Kidney (tissue), 14 donors: ENCODE measurements around the gene RGS6. TPM values are rescaled to one million over a fixed set of nuclear protein-coding genes. Genes with fewer than 3 reads are reported as not detected.
A peak's percentile ranks its signal among the peaks of the same experiment; 100 is the strongest.

Source experiments
- DNase-seq, 5 donors: peaks; one replicate each; pipeline ENCODE4 v3.0.0-alpha.2; 2013 to 2020
- FAIRE-seq: peaks from 2 replicates; lab custom pipeline; 2012; peaks lifted over from hg19 to GRCh38; lab: Jason Lieb, UNC
- H3K27ac ChIP-seq, 2 donors: one replicate each; pipeline ENCODE4 v1.7.0; 2013; ENCODE audit warnings: low read depth in 2 of 2, low read length in 2 of 2, inconsistent platforms in 1 of 2
- H3K27me3 ChIP-seq: one replicate; pipeline ENCODE4 v1.7.1; 2013; ENCODE audit warnings: low read length, inconsistent platforms; ENCODE audit not compliant: control insufficient read depth, insufficient read depth
- H3K36me3 ChIP-seq, 3 donors: one replicate each; pipeline versions ENCODE4 v1.7.0 to v1.7.1; 2013; ENCODE audit warnings: low read length in 3 of 3, control low read depth in 1 of 3, inconsistent platforms in 1 of 3; ENCODE audit not compliant: insufficient read depth in 3 of 3, control insufficient read depth in 2 of 3
- H3K4me1 ChIP-seq, 3 donors: one replicate each; pipeline versions ENCODE4 v1.7.0 to v1.7.1; 2013; ENCODE audit warnings: low read length in 3 of 3, inconsistent platforms in 1 of 3, low read depth in 1 of 3; ENCODE audit not compliant: control insufficient read depth in 2 of 3, insufficient read depth in 2 of 3
- H3K4me3 ChIP-seq, 3 donors: one replicate each; pipeline versions ENCODE4 v1.7.0 to v1.8.1; 2013; ENCODE audit warnings: low read length in 3 of 3, control low read depth in 1 of 3, inconsistent platforms in 1 of 3
- H3K9ac ChIP-seq, 3 donors: one replicate each; pipeline versions ENCODE4 v1.7.0 to v1.7.1; 2013; ENCODE audit warnings: low read length in 3 of 3, control low read depth in 1 of 3, inconsistent platforms in 1 of 3
- H3K9me3 ChIP-seq, 3 donors: one replicate each; pipeline versions ENCODE4 v1.7.0 to v1.7.1; 2013; ENCODE audit warnings: low read length in 3 of 3, control low read depth in 1 of 3, inconsistent platforms in 1 of 3; ENCODE audit not compliant: control insufficient read depth in 2 of 3, insufficient read depth in 1 of 3
- CTCF ChIP-seq: IDR thresholded peaks from 3 replicates; pipeline ENCODE4 v1.5.1; 2012; ENCODE audit warnings: mild to moderate bottlenecking, moderate library complexity, borderline replicate concordance; ENCODE audit not compliant: insufficient read depth; ENCODE audit errors: extremely low read depth
- intact Hi-C: fragments of 100-400 bp; cut with DNase I; formaldehyde crosslinking; loops from one replicate; pipeline ENCODE4 v1.11.1; 2022
- polyA plus RNA-seq: library from polyadenylated mRNA; stranded (reverse); fragments of 350-450 nt; fragmentation: Illumina TruSeq; extraction: RNeasy Lipid Tissue Mini Kit (QIAGEN cat#74804); gene quantifications from one replicate; pipeline ENCODE4 v1.2.3, GENCODE V29; 2014; ENCODE audit warnings: low read depth, low replicate concordance; ENCODE audit not compliant: insufficient read depth
- total RNA-seq: library from RNA; stranded (reverse); fragmentation: NEBNext Ultra II Directional; extraction: Animal tissue kit (Norgen Biotek cat#: 25700); gene quantifications from one replicate; pipeline ENCODE4 v1.2.1, GENCODE V29; 2021
- donor health status: control.
- donor health status: control.
- donor health status: control.
- donor health status: control.
- donor health status: control.
- donor health status: DM: yes; HTN: yes; CAD: no.
- donor health status: Normal renal cell carcinoma (clear cell type).

RGS6 gene
- total and polyA plus RNA-seq, 2 donors from 2014 or later, result 1.1 to 1.4 TPM

- no peaks in the 10 kb centered on the region for H3K4me1 ChIP-seq
- H3K36me3 ChIP-seq, result no peaks in the 10 kb centered on the region
- H3K4me3 ChIP-seq, result no peak overlapping the region
- H3K9me3 ChIP-seq, result no peaks in the 10 kb centered on the region
- H3K27ac ChIP-seq, result no peak overlapping the region
- H3K27me3 ChIP-seq, result no peaks in the 10 kb centered on the region
- H3K9ac ChIP-seq, result no peak overlapping the region
- DNase-seq (peak in 3 of 5 donors; percentile 13 to 83 (median 57)), FAIRE-seq (no peak)
- TF ChIP-seq CTCF, result no peak
- intact Hi-C loops, result no loop called here
Measured at GRCh38 chr14:71985538-71986189, 53.4 kb downstream of the RGS6 start.

GRCh38 chr14:71988476-71988875, 56.2 kb downstream of the RGS6 start:
- no peak for TF ChIP-seq CTCF
- DNase-seq, result no peak
- H3K27ac ChIP-seq, result no peak overlapping the region
- no peak for FAIRE-seq
- no peak overlapping the region for H3K4me3 ChIP-seq
- H3K4me1 ChIP-seq, result no peaks in the 10 kb centered on the region
- no peaks in the 10 kb centered on the region for H3K27me3 ChIP-seq
- no peaks in the 10 kb centered on the region for H3K36me3 ChIP-seq
- no peaks in the 10 kb centered on the region for H3K9me3 ChIP-seq
- H3K9ac ChIP-seq, result no peak overlapping the region
- intact Hi-C loops, result no loop called here

GRCh38 chr14:71988939-71989338, 56.7 kb downstream of the RGS6 start:
- H3K27ac ChIP-seq, result no peak overlapping the region
- no peaks in the 10 kb centered on the region for H3K27me3 ChIP-seq
- H3K36me3 ChIP-seq, result no peaks in the 10 kb centered on the region
- no peak for TF ChIP-seq CTCF
- no peaks in the 10 kb centered on the region for H3K4me1 ChIP-seq
- no peak for DNase-seq
- H3K9me3 ChIP-seq, result no peaks in the 10 kb centered on the region
- no peak for FAIRE-seq
- intact Hi-C loops, result no loop called here
- no peak overlapping the region for H3K4me3 ChIP-seq
- H3K9ac ChIP-seq, result no peak overlapping the region

- Histone ChIP-seq H3K4me1 (no peaks in the 10 kb centered on the region), H3K4me3 (no peak overlapping the region), H3K9ac (no peak overlapping the region), H3K27me3 (no peaks in the 10 kb centered on the region), H3K9me3 (no peaks in the 10 kb centered on the region), H3K27ac (no peak overlapping the region), H3K36me3 (no peaks in the 10 kb centered on the region)
- intact Hi-C loops, result no loop called here
- DNase-seq (no peak), FAIRE-seq (no peak)
- no peak for TF ChIP-seq CTCF
Measured at GRCh38 chr14:71994416-71994815, 62.2 kb downstream of the RGS6 start.
